IMR-90 (cell line): ENCODE measurements around the gene XCL1. TPM values are rescaled to one million over a fixed set of nuclear protein-coding genes. Genes with fewer than 3 reads are reported as not detected.

ENCODE experiments used
- ATAC-seq: fragments of 200-7000 bp; cut with Tn5 transposase; 2 replicates; pipeline ENCODE4 v1.9.1; 2020; ENCODE audit warnings: low read depth, mild to moderate bottlenecking, moderate library complexity
- BruUV-seq: library from RNA; stranded (reverse); fragments of 400-500 nt; replicated peaks from 2 replicates; lab custom pipeline; 2021; lab: Mats Ljungman, UMichigan
- CTCF ChIA-PET: fragments of 300-600 bp; formaldehyde crosslinking; extraction: SDS; loops from one replicate; lab custom pipeline; 2021; ENCODE audit warnings: antibody characterized with exemption; lab: Yijun Ruan, JAX
- POLR2A ChIA-PET: fragments of 300-600 bp; sonication (Branson Sonifier 250); formaldehyde crosslinking; loops from one replicate; lab custom pipeline; 2022; ENCODE audit warnings: antibody characterized with exemption; ENCODE audit not compliant: unreplicated experiment; lab: Charles Lee
- DNase-seq: peaks from one replicate; pipeline ENCODE4 v3.0.0; 2013
- H2AFZ ChIP-seq: replicated peaks from 2 replicates; pipeline ENCODE3; 2013; ENCODE audit warnings: low read length, mild to moderate bottlenecking; ENCODE audit not compliant: poor library complexity
- H2AK5ac ChIP-seq: 2 replicates; pipeline ENCODE4 v1.6.1; 2013; ENCODE audit warnings: low read depth, low read length, inconsistent platforms
- H2AK9ac ChIP-seq: replicated peaks from 2 replicates; pipeline ENCODE3; 2013; ENCODE audit warnings: mild to moderate bottlenecking, low read depth, low read length, moderate library complexity; ENCODE audit not compliant: poor library complexity
- H2BK120ac ChIP-seq: 2 replicates; pipeline ENCODE4 v1.6.1; 2013; ENCODE audit warnings: low read depth, low read length, inconsistent platforms
- H2BK15ac ChIP-seq: 3 replicates; pipeline ENCODE4 v1.6.1; 2013; ENCODE audit warnings: low read depth, low read length, inconsistent platforms
- H2BK20ac ChIP-seq: 2 replicates; pipeline ENCODE4 v1.6.1; 2013; ENCODE audit warnings: low read depth, mild to moderate bottlenecking, inconsistent platforms, low read length, moderate library complexity
- H2BK5ac ChIP-seq: 2 replicates; pipeline ENCODE4 v1.6.1; 2013; ENCODE audit warnings: mild to moderate bottlenecking, low read depth, low read length, inconsistent platforms; ENCODE audit not compliant: poor library complexity, severe bottlenecking
- H3K14ac ChIP-seq: replicated peaks from 2 replicates; pipeline ENCODE4 v1.6.1; 2013; ENCODE audit warnings: low read depth, low read length, inconsistent platforms
- H3K18ac ChIP-seq: 2 replicates; pipeline ENCODE4 v1.6.1; 2013; ENCODE audit warnings: low read depth, low read length, control low read depth
- H3K23ac ChIP-seq: 2 replicates; pipeline ENCODE4 v1.6.1; 2013; ENCODE audit warnings: low read depth, low read length, inconsistent platforms
- H3K27ac ChIP-seq: 2 replicates; pipeline ENCODE4 v1.5.1; 2013; ENCODE audit warnings: mild to moderate bottlenecking, control low read depth, low read length; ENCODE audit not compliant: insufficient read depth
- H3K27me3 ChIP-seq: 2 replicates; pipeline ENCODE4 v1.6.1; 2013; ENCODE audit warnings: low read length; ENCODE audit not compliant: control insufficient read depth, insufficient read depth
- H3K36me3 ChIP-seq: 2 replicates; pipeline ENCODE4 v1.6.1; 2013; ENCODE audit warnings: low read length, mixed read lengths; ENCODE audit not compliant: control insufficient read depth, insufficient read depth
- H3K4ac ChIP-seq: 2 replicates; pipeline ENCODE4 v1.6.1; 2013; ENCODE audit warnings: low read depth, low read length, inconsistent platforms
- H3K4me1 ChIP-seq: 2 replicates; pipeline ENCODE4 v1.6.1; 2013; ENCODE audit warnings: low read length, mixed read lengths; ENCODE audit not compliant: control insufficient read depth, insufficient read depth
- H3K4me2 ChIP-seq: 2 replicates; pipeline ENCODE4 v1.6.1; 2013; ENCODE audit warnings: low read depth, mild to moderate bottlenecking, control low read depth, low read length, moderate library complexity
- H3K4me3 ChIP-seq: 2 replicates; pipeline ENCODE4 v1.5.1; 2013; ENCODE audit warnings: low read depth, mild to moderate bottlenecking, control low read depth, low read length, moderate library complexity; ENCODE audit not compliant: insufficient read depth
- H3K56ac ChIP-seq: 2 replicates; pipeline ENCODE4 v1.6.1; 2013; ENCODE audit warnings: low read length, inconsistent platforms; ENCODE audit not compliant: insufficient read depth; ENCODE audit errors: extremely low read depth
- H3K79me1 ChIP-seq, 2 experiments: 2 replicates each; pipeline ENCODE4 v1.6.1; 2013; ENCODE audit warnings: low read length in 2 of 2, inconsistent platforms in 1 of 2, low read depth in 1 of 2
- H3K9ac ChIP-seq: 2 replicates; pipeline ENCODE4 v1.6.1; 2013; ENCODE audit warnings: low read depth, low read length, control low read depth
- H3K9me1 ChIP-seq: 2 replicates; pipeline ENCODE4 v1.6.1; 2013; ENCODE audit warnings: low read length, inconsistent platforms; ENCODE audit not compliant: insufficient read depth
- H3K9me3 ChIP-seq: 2 replicates; pipeline ENCODE4 v1.6.1; 2013; ENCODE audit warnings: low read length; ENCODE audit not compliant: control insufficient read depth, insufficient read depth
- H4K20me1 ChIP-seq: 2 replicates; pipeline ENCODE4 v1.6.1; 2013; ENCODE audit warnings: low read length, inconsistent platforms; ENCODE audit not compliant: insufficient read depth
- H4K5ac ChIP-seq: 2 replicates; pipeline ENCODE4 v1.6.1; 2013; ENCODE audit warnings: mild to moderate bottlenecking, low read depth, low read length, control low read depth
- H4K8ac ChIP-seq, 2 experiments: 2 replicates each; pipeline ENCODE4 v1.6.1; 2013; ENCODE audit warnings: low read depth in 2 of 2, low read length in 2 of 2, control low read depth in 1 of 2, inconsistent platforms in 1 of 2
- H4K91ac ChIP-seq: 2 replicates; pipeline ENCODE4 v1.6.1; 2013; ENCODE audit warnings: low read depth, low read length, inconsistent platforms; ENCODE audit not compliant: insufficient read depth
- CTCF ChIP-seq: conservative IDR thresholded peaks from 2 replicates; pipeline ENCODE4 v1.5.1; 2012; ENCODE audit warnings: mild to moderate bottlenecking, low read depth, low read length, improper control_type of control experiment
- ELK1 ChIP-seq: fragments of 150-350 bp; IDR thresholded peaks from 2 replicates; pipeline ENCODE4 v1.6.1; 2016; ENCODE audit warnings: low read depth, mild to moderate bottlenecking, low read length, moderate library complexity, borderline replicate concordance
- MAFK ChIP-seq: IDR thresholded peaks from 2 replicates; pipeline ENCODE4 v1.6.1; 2012; ENCODE audit warnings: low read depth, low read length, improper control_type of control experiment
- POLR2A ChIP-seq: IDR thresholded peaks from 2 replicates; pipeline ENCODE4 v1.6.1; 2012; ENCODE audit warnings: mild to moderate bottlenecking, low read depth, low read length
- RCOR1 ChIP-seq: IDR thresholded peaks from 2 replicates; pipeline ENCODE4 v1.6.1; 2012; ENCODE audit warnings: mild to moderate bottlenecking, low read length, improper control_type of control experiment; ENCODE audit not compliant: insufficient replicate concordance
- WGBS, 2 experiments: methylation state at CpG; one replicate each; pipeline versions ENCODE4 v1.1.5 to v1.1.7; 2013; ENCODE audit warnings: missing lambda C conversion rate in 2 of 2; ENCODE audit not compliant: insufficient read length in 1 of 2; ENCODE audit errors: extremely low coverage in 2 of 2; 5-methylcytosine and 5-hydroxymethylcytosine counted together
- dilution Hi-C: fragments of 300-500 bp; cut with HindIII; formaldehyde crosslinking; loops from one replicate; pipeline ENCODE4 v1.14.3; 2018; ENCODE audit warnings: low sequenced_read_pairs; ENCODE audit not compliant: unreplicated experiment
- in situ Hi-C: fragments of 300-500 bp; cut with MboI; formaldehyde crosslinking; loops from 3 replicates; pipeline ENCODE4 v1.14.3; 2019; ENCODE audit warnings: low sequenced_read_pairs, inconsistent platforms, mixed read lengths
- intact Hi-C: fragments of 100-400 bp; cut with micrococcal nuclease; formaldehyde crosslinking; loops from 2 replicates; pipeline ENCODE4 v1.10.0; 2022
- polyA plus RNA-seq, 3 experiments: library from polyadenylated mRNA; depleted of rRNA; stranded (reverse); fragments of >200 nt; gene quantifications; 2 replicates each; pipeline ENCODE4 v1.2.3, GENCODE V29; 2012; ENCODE audit warnings: low replicate concordance in 1 of 3
- total RNA-seq: library from RNA; depleted of rRNA; stranded (reverse); fragments of >200 nt; gene quantifications from 2 replicates; pipeline ENCODE4 v1.2.3, GENCODE V29; 2012

Gene XCL1
- total and polyA plus RNA-seq, 2 of the 4 experiments (the other 2 are of a cell fraction): not detected

- TF ChIP-seq ELK1: no peak
Observed at GRCh38 chr1:168617974-168618750, 41.8 kb downstream of the XCL1 start (continued).

- Histone ChIP-seq H3K79me1 (no peaks in the 10 kb centered on the region), H3K56ac (no peak overlapping the region), H2BK15ac (no peak overlapping the region), H2BK120ac (no peak overlapping the region), H3K4me1 (no peaks in the 10 kb centered on the region), H2AK5ac (no peak overlapping the region), H2BK5ac (no peak overlapping the region), H3K27ac (no peak overlapping the region), H3K14ac (no peak overlapping the region), H3K4me3 (no peak overlapping the region), H3K9me1 (no peaks in the 10 kb centered on the region), H3K36me3 (no peaks in the 10 kb centered on the region), H4K91ac (no peak overlapping the region), H3K9me3 (no peaks in the 10 kb centered on the region), H3K18ac (no peak overlapping the region), H2AK9ac (no peak overlapping the region), H3K4ac (no peak overlapping the region), H2AFZ (no peak overlapping the region), H2BK20ac (no peak overlapping the region), H4K8ac (no peak overlapping the region), H3K4me2 (no peak overlapping the region), H4K5ac (no peak overlapping the region), H3K27me3 (no peaks in the 10 kb centered on the region), H3K23ac (no peak overlapping the region), H4K20me1 (no peaks in the 10 kb centered on the region), H3K9ac (no peak overlapping the region)
- no CpG with 5 or more reads among the region's 2 CpGs for WGBS, 2 experiments
- dilution Hi-C loops (no loop called here), intact Hi-C loops (no loop called here), in situ Hi-C loops (no loop called here)
- no peak for ATAC-seq
- BruUV-seq: no TSS peak
- ChIA-PET POLR2A (no interaction called here), CTCF (interaction anchor here (0.9 kb wide), 1 partner anchor 730 kb away, joined by 3 read pairs; no protein-coding TSS in a partner anchor)
- TF ChIP-seq POLR2A (no peak), CTCF (no peak), MAFK (peak; percentile 80), RCOR1 (no peak)
- DNase-seq: no peak
Observed at GRCh38 chr1:168618886-168619285, 42.5 kb downstream of the XCL1 start.
